ENCODE measurements around the gene SEMA4D.

The SEMA4D gene

GRCh38 chr9:89497978-89498851, at the start of gene SEMA4D:
Gene SEMA4D (minus strand): TSS chr9:89498113. CDS start chr9:89405456, 92,657 bp downstream.
- in situ Hi-C loops (cut with MboI; ENCODE audit: low sequenced_read_pairs): no loop called here

DNA sequence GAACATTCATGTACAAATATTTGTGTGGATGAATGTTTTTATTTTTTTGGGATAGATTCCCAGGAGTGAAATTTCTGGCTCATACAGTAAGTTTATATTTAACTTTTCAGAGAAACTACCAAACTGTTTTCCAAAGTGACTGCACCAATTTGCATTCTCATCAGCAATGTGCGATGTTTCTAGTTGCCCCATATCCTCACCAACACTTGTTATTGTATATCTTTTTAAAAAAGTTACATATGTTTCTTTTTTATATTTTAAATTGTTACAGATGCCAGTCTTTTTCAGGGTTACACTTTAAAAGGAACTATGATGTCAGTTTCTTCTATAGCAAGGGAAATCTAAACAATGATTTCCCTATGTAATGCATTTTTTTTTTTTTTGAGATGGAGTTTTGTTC, 49.1 kb upstream of the SEMA4D start:
- in situ Hi-C loops (cut with MboI; ENCODE audit: low sequenced_read_pairs): loop anchor here (10.0 kb wide), 1 partner anchor 152 kb away; no protein-coding TSS in a partner anchor

DNA sequence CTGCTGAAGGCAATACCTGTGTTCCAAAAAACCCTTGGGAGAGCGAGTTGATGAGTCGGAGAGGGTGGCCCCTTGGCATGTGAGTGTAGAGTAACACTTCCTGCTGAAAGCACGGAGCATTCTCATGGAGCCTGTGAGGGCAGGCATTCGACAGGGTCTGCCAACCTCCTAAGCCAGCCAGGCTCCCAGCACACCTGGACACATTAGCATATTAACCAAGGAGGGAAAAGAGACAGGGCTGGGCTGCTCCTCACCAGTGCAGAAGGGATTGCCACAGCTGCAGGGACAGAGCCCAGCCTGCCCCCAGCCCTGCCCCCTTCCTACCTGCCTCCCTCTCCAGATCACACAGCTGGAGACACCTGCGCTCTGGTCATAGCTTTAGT, 46.4 kb upstream of the SEMA4D start:
- in situ Hi-C loops (cut with MboI; ENCODE audit: low sequenced_read_pairs): loop anchor here (10.0 kb wide), 1 partner anchor 149 kb away; no protein-coding TSS in a partner anchor

DNA sequence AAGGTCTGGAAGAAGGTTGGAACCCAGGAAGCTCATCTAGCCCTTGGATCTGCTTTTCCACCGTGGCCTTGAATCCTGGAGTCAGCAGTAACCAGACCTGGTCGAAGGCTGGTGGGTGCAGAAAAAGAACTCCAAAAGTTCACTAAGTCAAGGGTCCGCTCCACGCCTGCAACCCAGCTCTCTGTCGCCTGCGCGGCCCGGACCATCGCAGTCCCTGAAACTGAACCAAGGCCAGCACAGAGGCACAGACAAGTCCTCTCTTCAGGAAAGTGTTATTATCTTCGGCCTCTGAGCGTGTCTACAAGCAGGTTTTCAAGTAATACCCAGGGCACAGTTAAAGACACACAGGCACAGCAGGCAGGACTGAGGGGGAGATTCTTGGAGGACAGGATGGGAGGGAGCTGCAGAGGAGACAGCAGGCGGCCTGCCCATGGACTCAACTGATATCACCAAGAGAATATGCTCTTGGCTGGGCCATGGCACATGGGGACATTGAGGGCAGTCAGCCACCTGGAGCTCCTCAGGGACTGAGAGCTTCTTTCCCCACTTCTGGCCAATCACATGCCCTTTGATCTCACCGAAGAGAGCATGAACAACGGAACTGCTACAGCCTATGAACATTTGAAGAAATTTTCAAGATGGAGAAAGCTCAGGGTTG, 45.8 kb upstream of the SEMA4D start:
- in situ Hi-C loops (cut with MboI; ENCODE audit: low sequenced_read_pairs): loop anchor here (10.0 kb wide), 1 partner anchor 149 kb away; no protein-coding TSS in a partner anchor

DNA sequence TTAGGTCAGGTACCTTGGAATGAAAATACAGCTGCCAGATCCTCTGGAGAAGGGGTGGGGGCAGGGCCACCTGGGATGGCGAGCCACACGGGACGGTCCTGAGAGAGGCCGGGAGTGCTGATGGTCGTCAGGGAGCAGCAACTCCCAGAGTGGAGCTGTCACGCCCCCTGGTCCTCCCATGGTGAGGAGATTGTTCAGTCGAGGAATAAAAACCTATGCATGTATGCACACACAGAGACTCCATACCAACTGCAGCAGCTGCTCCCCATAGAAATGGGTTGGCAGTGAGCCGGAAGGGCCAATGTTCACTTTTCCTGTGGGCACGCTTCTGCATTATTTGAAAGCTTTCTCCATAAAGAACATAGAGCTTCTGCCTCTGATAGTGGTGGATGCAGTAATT, 45.2 kb upstream of the SEMA4D start:
- in situ Hi-C loops (cut with MboI; ENCODE audit: low sequenced_read_pairs): loop anchor here (10.0 kb wide), 1 partner anchor 148 kb away; no protein-coding TSS in a partner anchor

DNA sequence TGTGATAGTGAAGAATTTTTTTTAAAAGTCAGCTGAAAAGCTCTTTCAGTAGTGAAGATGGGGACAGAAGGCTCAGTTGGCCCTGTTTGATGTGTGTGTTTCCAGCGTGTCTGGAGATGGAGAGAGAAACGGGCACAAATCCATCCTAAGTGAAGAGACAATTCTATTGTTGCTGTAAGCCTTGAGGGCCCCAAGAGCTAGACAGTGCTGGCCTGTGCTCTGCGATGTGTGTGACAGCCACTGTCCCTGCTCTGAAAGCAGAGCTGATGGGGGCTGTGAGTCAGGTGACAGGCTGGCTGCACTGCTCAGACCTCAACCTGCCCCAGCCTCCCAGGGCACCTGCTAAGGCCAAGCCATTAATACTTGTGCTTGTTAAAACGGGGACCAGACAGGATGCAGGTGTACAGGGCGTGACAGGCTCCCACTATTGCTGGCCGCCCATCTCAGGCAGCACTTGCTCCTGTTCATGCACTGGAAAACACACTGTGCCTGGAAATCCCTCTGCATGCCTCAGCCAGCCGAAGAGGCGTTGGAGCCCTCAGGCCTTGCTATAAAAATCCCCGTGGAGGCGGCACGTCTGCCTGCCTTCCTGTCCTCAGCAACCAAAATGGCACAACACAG, 44.6 kb upstream of the SEMA4D start:
- in situ Hi-C loops (cut with MboI; ENCODE audit: low sequenced_read_pairs): loop anchor here (10.0 kb wide), 1 partner anchor 148 kb away; no protein-coding TSS in a partner anchor

GRCh38 chr9:89541798-89542197, 43.9 kb upstream of the SEMA4D start:
- in situ Hi-C loops (cut with MboI; ENCODE audit: low sequenced_read_pairs): loop anchor here (10.0 kb wide), 1 partner anchor 147 kb away; no protein-coding TSS in a partner anchor

- in situ Hi-C loops (cut with MboI; ENCODE audit: low sequenced_read_pairs): no loop called here
These were observed 41.5 kb upstream of the SEMA4D start for GRCh38 chr9:89539374-89539773.

DNA sequence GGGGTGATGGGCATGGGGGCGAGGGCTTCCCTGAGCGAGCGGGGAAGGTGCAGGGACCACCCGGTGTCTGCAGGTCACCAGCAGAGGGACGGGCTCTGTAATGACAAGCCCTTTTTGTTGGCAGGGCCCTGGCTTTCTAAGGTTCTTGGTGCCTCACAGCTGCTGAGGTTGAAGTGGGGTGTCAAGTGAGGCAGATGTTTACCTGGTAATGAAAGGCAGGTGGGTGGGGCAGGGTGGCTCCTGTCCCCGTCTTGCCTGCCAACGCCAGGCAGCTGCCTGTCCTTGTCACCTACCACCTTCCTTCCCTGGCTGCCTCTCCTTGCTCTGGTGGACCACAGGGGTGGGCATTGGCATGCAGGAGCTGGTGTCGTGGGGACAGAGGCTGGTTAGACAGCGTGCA, 41.0 kb upstream of the SEMA4D start:
- in situ Hi-C loops (cut with MboI; ENCODE audit: low sequenced_read_pairs): no loop called here

GRCh38 chr9:89537166-89537565, 39.3 kb upstream of the SEMA4D start:
- in situ Hi-C loops (cut with MboI; ENCODE audit: low sequenced_read_pairs): no loop called here

- in situ Hi-C loops (cut with MboI; ENCODE audit: low sequenced_read_pairs): no loop called here
These were observed 38.7 kb upstream of the SEMA4D start for GRCh38 chr9:89536600-89536999.

DNA sequence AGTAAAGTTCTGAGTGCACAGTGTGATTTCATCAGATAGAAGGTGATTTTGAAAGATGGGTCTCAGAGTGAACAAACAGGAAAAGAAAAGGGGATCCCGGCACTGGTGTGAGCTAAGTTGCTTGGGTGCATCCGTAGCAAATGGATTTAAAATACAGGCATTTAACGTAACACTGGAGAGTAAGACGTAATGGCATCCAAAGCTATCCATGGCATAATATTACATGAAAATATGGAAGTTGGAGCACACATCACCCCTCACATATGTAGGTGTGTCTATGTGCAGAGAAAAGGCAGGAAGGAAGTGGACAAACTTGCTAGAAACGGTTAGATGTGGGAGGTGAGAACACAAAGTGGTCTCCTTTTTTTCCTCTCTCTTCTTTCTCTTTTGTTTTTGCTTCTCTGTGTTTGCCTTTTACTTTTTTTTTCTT, 38.2 kb upstream of the SEMA4D start:
- in situ Hi-C loops (cut with MboI; ENCODE audit: low sequenced_read_pairs): no loop called here

DNA sequence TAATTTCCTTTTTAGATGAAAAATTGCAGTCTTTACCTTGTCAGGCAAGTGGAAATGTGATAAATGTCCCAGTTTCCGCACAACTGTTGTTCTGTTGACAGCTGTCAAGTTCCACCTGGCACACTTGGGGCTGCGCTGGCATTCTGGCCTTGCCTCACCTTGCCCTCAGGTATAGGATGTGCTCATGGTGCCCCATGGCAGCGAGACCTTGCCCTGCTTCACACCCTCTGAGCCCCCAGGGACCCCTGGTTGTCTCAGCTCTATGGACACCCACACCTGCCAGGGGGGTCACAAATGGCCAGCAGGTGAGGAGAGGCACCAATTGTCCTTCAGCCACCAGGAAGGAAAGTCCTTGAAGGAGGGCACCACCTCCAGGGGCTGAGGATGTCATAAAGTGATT, 37.5 kb upstream of the SEMA4D start:
- in situ Hi-C loops (cut with MboI; ENCODE audit: low sequenced_read_pairs): no loop called here

DNA sequence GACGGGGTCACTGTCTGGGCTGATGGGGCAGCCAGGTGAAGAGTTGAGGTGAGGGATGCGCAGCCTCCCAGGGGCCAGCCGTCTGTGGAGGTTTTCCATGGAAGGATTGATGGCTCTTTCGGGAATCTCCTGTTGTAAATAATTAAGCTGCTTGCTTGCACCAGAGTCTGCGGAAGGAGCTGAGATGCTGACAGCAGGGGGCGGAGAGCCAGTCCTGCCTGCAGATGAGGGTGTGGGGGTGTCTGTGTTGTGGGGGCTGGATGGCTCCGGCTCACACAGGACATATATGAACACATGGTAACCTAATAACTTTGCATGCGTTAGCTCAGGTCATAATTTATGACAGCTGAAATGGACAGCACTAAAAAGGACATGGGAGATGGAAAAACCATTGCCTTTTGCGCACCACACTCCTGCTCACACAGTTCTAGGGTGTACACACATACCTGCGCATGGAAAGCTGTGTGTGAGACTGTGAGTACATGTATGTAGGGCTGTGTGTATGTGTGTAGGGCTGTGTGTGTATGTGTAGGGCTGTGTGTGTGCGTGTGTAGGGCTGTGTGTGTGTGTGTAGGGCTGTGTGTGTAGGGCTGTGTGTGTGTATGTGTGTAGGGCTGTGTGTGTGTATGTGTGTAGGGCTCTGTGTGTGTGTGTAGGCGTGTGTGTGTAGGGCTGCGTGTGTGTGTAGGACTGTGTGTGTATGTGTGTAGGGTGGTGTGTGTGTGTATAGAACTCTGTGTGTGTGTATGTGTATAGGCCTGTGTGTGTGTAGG, 36.8 kb upstream of the SEMA4D start:
- in situ Hi-C loops (cut with MboI; ENCODE audit: low sequenced_read_pairs): no loop called here

DNA sequence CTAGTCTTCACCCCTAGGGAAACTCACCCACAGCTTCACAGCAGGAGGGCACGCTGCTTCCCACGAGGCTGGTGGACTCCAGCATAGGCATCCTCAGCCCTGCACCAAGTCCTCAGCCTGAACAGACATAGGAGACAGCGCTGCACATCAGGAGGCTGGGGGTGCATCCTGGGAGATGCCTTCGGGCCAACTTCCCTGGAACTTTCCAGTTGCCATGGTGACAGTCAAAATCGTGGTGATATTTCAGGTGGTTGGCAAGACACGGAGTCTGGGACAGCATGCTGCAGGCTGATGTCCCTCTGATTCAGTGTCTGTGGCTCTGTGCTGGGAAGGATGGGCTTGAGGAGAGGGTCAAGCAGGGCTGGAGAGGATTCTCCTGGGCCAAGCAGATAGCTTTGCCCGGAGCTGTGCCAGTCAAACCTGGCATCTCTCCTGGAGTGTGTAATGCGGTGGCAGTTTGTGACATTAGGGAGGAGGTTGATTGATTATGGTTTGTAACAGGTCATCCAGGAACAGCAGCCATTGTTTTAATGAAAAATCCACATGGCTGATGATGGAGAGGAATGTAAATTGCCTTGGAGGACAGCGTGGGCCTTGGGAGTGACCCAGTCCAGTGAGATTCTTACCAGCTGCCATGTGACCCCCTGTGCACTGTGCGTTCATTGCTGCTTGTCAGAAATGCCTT, 35.6 kb upstream of the SEMA4D start:
- in situ Hi-C loops (cut with MboI; ENCODE audit: low sequenced_read_pairs): no loop called here

DNA sequence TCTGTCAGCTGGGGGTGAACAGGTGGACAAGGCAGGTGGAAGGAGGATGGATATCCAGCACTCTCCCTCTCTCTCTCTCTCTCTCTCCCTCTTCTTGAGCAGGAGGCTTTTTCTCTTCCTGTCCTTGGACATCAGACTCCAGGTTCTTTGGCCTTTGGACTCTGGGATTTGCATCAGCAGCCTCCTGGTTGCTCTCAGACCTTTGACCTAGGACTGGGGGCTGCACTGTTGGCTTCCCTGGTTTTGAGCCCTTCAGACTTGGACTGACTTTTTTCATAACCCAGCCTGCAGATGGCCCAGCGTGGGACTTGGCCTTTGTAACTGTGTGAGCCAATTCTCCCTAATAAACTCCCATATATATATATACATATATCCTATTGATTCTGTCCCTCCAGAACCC, 35.0 kb upstream of the SEMA4D start:
- in situ Hi-C loops (cut with MboI; ENCODE audit: low sequenced_read_pairs): no loop called here

DNA sequence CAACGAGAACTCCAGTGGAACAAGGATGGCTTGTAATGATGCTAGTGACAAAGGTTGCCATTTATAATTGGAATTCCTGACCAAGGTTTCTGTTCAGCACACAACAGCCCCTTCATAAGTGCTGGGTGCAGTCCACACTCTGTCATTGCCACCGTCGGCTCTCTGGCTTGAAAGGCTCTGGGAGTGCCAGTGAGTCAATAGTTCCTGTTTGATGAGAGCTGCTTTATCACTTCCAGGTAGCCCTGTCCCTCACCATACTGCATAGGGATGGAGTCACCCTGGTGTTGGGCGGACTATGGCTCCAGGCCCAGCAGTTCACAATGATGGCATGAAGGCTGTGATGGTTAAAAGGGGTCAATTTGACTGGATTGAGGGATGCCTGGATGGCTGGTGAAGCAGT, 34.6 kb upstream of the SEMA4D start:
- in situ Hi-C loops (cut with MboI; ENCODE audit: low sequenced_read_pairs): no loop called here

DNA sequence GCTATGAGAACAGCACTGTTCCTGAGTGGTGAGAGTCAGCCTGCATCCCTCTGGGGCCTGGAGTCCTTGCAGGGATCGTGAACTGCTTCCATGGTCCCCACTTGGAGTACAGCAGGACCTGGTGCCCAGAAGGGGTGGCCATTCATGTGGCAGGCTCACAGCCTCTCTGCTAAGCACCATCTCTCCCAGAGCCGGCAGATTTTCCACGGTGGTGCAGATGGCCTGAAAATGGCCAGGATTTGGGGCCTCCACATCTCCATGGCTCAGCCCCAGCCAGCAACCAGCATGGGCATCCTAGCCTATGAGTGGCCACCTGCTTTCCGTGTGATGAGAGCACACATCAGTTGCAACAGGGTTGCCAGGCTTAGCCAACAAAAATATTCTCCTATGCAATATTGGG, 33.9 kb upstream of the SEMA4D start:
- in situ Hi-C loops (cut with MboI; ENCODE audit: low sequenced_read_pairs): no loop called here

GRCh38 chr9:89530726-89531125, 32.8 kb upstream of the SEMA4D start:
- in situ Hi-C loops (cut with MboI; ENCODE audit: low sequenced_read_pairs): no loop called here

Data from HL-60/S4 (cell line).